ENCODE results near the gene EVX1. TPM values are rescaled to one million over a fixed set of nuclear protein-coding genes. Genes with fewer than 3 reads are reported as not detected.

The EVX1 gene
- total RNA-seq, 1 experiment from 2014 or later = 0.10 TPM

GRCh38 chr7:27204851-27205322 lies 37.7 kb upstream of the EVX1 start:
- POLR2A ChIA-PET = no interaction called here
- TF ChIP-seq TCF7L2 (IDR thresholded peaks at IDR 0.05; ENCODE audit: low read depth, low read length) (no peak), SIN3A (IDR thresholded peaks at IDR 0.05; ENCODE audit: borderline replicate concordance, insufficient read depth, low read depth, low read length) (no peak), REST (IDR thresholded peaks at IDR 0.05; ENCODE audit: insufficient read depth in 1 of 2, low read depth in 2 of 2, low read length in 1 of 2) (no peak), POLR2AphosphoS5 (IDR thresholded peaks at IDR 0.05; ENCODE audit: low read depth, low read length) (no peak), CTCF (IDR thresholded peaks at IDR 0.05) (no peak)
- ATAC-seq = no peak
- Histone ChIP-seq H3K4me3 (ENCODE audit: low read depth in 2 of 2, low read length in 2 of 2) (no peak overlapping the region), H3K27ac (ENCODE audit: low read length) (no peak overlapping the region), H3K4me1 (ENCODE audit: control insufficient read depth, insufficient read depth, low read length) (peaks cover 13% of the 10 kb centered on the region; the same call in 1 of the 2 replicates), H3K27me3 (ENCODE audit: control insufficient read depth, insufficient read depth, low read length) (no peaks in the 10 kb centered on the region; the same call in 1 of the 2 replicates), H3K36me3 (ENCODE audit: control insufficient read depth, insufficient read depth, low read length) (no peaks in the 10 kb centered on the region), H3K9me3 (ENCODE audit: control insufficient read depth, insufficient read depth, low read depth, low read length) (no peaks in the 10 kb centered on the region)
- CTCF ChIA-PET = no interaction called here
- DNase-seq (ENCODE audit: low read depth, low spot score) = no peak
- intact Hi-C loops (cut with micrococcal nuclease; ENCODE audit: unreplicated experiment) = no loop called here
- BruUV-seq (replicated peaks) = no TSS peak
- in situ Hi-C loops (cut with HindIII; ENCODE audit: low pct_unique_long_range_greater_than_20kb, low sequenced_read_pairs) = no loop called here

- no peak for ATAC-seq
These were observed 37.0 kb upstream of the EVX1 start for GRCh38 chr7:27205325-27206280.

More at GRCh38 chr7:27205325-27206280, 37.0 kb upstream of the EVX1 start:
- ChIA-PET CTCF (no interaction called here), POLR2A (no interaction called here)
- no peaks in the 10 kb centered on the region; the same call in 1 of the 2 replicates for H3K27me3 ChIP-seq (ENCODE audit: control insufficient read depth, insufficient read depth, low read length)
- BruUV-seq (replicated peaks) = no TSS peak
- no peak overlapping the region for H3K27ac ChIP-seq (ENCODE audit: low read length)
- in situ Hi-C loops (cut with HindIII; ENCODE audit: low pct_unique_long_range_greater_than_20kb, low sequenced_read_pairs) = no loop called here
- no peak for DNase-seq (ENCODE audit: low read depth, low spot score)
- no peak overlapping the region for H3K4me3 ChIP-seq (ENCODE audit: low read depth in 2 of 2, low read length in 2 of 2)
- TF ChIP-seq REST (IDR thresholded peaks at IDR 0.05; ENCODE audit: insufficient read depth in 1 of 2, low read depth in 2 of 2, low read length in 1 of 2) = no peak
- no peak for TF ChIP-seq POLR2AphosphoS5 (IDR thresholded peaks at IDR 0.05; ENCODE audit: low read depth, low read length)
- no peak for TF ChIP-seq TCF7L2 (IDR thresholded peaks at IDR 0.05; ENCODE audit: low read depth, low read length)
- no peak for TF ChIP-seq CTCF (IDR thresholded peaks at IDR 0.05)
- no peak for TF ChIP-seq SIN3A (IDR thresholded peaks at IDR 0.05; ENCODE audit: borderline replicate concordance, insufficient read depth, low read depth, low read length)
- peaks cover 16% of the 10 kb centered on the region; the same call in 1 of the 2 replicates for H3K4me1 ChIP-seq (ENCODE audit: control insufficient read depth, insufficient read depth, low read length)
- intact Hi-C loops (cut with micrococcal nuclease; ENCODE audit: unreplicated experiment) = no loop called here
- no peaks in the 10 kb centered on the region for H3K36me3 ChIP-seq (ENCODE audit: control insufficient read depth, insufficient read depth, low read length)
- no peaks in the 10 kb centered on the region for H3K9me3 ChIP-seq (ENCODE audit: control insufficient read depth, insufficient read depth, low read depth, low read length)

Data from Panc1 (cell line).